ENCODE measurements around the gene GLYATL1B.
"Not testable (repeated sequence)": the region's sequence is repeated elsewhere in the genome, so short reads cannot be mapped to it uniquely, and the experiment has no call there.

Gene GLYATL1B, protein sequence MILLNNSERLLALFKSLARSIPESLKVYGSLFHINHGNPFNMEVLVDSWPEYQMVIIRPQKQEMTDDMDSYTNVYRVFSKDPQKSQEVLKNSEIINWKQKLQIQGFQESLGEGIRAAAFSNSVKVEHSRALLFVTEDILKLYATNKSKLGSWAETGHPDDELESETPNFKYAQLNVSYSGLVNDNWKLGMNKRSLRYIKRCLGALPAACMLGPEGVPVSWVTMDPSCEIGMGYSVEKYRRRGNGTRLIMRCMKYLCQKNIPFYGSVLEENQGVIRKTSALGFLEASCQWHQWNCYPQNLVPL

DNA sequence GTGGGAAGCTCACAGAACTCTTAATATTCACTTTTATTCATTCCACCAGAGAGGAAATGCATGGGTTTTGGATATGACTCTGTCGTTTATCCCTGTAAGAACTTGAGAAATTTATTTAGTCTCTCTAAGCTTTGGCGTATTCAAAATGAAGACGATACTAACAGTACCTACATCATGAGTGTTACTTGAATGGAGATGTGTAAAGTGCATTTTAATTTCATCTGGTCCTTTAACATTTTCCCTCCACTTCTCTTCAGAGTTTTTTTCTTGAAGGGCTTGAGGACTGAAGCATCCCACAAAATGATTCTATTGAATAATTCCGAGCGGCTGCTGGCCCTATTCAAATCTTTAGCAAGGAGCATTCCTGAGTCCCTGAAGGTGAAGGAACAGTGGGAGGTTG lies at the start of gene GLYATL1B:
TSS of gene GLYATL1B (plus strand) at position 301 of the 400 bp plus-strand sequence. CDS start at position 301, 0 bp downstream.
- not testable (repeated sequence) for FAIRE-seq

DNA sequence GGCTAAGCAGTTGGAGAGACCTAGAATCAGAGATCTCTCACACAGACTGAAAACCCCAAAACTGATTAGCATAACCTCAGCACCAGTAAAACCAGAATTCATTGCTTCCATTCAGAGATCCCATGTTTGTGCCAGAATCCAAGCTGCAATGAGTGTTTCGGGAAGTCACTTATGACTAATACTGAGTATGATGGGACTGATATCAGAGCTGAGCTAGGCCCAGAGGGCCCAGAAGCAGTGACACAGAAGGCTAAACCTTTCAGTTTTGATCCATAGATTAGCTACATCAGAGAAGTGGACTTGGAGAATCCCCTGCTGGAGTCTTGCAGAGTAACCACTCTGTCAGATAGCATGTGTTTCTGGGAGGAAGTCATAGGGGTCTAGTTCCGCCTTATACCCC lies 49.6 kb upstream of the GLYATL1B start:
- not testable (repeated sequence) for FAIRE-seq

DNA sequence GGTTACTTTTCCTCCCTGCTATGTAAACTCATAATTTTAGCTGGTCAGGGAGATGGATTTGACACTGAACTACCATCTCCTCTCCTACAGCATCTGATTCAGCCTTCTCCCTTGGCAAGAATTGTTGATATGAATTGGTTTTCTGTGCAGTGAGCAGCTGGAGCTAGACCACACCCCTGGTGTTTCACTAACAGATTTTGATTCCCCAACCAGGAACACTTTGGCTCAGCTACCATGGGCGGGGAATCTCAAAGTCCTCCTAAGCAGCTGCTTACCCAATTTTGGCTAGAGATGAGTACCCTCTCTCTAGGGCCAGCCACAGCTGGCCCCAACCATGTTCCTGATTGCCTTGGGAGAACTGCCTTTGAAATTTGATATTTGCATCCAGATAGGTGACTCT lies 48.7 kb upstream of the GLYATL1B start:
- FAIRE-seq, result not testable (repeated sequence)

DNA sequence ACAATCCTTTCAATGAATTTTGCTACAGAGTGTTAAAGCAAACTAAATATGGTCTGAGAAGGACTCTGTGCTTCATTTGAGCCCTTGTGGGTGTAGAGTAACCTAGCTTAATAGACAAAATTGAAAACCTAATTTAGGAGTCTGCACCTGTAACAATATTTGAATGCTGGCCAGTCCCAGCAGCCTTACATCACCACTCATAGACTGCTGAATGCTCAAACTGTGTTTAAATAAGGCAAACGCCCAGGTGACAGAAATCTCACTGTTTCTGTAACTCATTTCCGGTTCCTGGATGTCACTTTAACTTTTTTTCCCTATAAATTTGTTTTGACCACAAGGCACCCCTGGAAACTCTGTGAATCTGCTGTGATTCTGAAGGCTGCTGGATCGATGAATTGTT lies 45.5 kb upstream of the GLYATL1B start:
- FAIRE-seq, result no peak

DNA sequence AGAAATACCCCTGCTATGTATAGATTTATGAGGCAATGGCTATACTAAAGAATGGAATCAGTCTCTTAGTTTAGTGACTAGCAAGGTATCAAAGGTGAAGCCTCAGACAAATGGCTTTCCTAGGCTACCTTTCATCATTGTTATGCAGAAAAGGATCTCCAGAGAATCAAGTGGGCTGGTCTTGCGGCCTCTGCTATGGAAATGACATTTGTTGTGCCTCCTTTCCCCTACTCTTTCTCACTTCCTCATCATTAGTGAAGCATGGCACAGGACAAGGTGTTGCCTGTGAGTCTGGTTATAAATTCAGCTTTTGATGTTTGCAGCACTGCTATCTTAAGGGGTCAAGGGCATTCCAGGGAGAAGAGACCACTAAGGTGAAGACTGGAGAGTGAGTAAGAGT lies 34.7 kb upstream of the GLYATL1B start:
- FAIRE-seq, result not testable (repeated sequence)

DNA sequence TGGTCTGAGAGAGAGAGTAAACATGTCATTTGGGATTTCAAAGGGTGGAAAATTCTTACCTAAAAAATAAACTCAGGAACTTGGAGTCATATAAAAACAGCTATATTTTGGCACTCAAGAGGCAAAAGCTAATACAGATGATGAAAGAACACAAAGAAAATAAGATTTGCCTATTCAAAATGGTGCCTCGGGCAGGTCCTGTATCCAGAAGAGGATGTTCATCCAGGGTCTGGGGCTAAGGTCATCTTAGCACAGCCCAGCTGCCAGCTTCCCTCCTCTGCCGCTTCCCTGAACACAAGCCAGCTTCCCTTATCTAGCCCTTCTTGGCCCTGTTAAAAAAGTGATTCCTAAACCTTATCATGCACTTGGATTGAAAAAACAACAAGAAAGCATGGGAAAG lies 33.8 kb upstream of the GLYATL1B start:
- FAIRE-seq, result not testable (repeated sequence)

DNA sequence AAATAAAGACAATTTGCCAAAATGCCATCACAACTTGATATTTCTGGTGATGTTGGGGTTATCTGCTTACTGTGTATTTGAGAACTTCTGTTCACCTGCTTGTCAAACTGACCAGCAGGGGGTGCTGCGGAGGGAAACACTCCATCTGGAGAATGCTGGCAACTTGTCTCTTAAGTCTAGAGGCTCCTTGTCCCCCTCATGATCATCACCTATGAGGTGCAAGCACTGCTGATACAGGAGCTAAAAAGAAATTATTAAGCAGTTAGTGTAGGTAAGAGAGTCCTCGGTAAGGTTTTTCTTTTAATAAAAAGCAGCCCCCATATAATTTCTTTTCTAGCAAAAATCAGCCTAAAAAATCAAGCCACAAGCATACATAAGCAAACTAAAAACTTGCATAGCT lies 32.7 kb upstream of the GLYATL1B start:
- no peak for FAIRE-seq

DNA sequence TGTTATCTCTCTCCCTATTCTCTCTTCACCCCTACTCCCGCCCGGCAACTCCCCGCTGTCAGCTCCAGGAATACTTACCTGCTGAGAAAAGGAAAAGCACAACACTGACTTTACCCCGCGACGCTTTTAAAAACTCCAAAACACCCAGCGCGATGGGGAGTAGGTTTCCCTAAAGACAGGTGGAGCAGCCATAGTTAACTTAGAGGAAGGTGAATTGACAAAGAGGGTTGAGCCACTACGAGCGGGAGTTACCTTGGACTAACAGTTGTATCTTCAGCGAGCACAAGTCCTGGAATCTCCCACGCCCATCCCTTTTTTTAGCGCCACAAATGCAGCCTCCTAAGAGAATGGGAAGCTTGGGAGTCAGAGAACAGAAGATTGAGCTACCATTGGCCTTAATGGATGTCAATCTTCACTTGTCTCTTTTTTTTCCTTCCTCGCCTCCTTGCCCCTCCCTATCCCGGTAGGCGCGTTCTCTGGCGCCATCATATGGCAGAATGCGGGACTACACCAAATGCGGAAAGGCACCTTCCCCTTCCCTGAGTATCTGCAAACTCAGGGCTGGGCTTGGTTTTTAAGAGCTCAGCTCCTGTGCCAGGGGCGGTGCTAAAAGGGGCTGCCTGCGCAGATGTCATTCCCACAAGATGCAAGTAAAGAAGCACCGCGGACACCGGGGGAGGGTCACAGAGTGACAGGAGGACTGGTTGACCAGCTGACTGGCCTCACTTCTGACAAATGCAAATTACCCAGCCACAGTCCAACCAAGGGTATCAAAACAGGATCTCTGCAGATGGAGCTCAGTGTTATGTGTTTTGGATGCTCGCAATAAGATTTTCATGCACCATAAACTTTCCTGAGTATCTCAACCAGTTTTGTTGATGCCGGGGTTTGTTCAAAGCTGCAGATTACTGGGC lies 27.7 kb upstream of the GLYATL1B start:
- FAIRE-seq, result peak; percentile 88

DNA sequence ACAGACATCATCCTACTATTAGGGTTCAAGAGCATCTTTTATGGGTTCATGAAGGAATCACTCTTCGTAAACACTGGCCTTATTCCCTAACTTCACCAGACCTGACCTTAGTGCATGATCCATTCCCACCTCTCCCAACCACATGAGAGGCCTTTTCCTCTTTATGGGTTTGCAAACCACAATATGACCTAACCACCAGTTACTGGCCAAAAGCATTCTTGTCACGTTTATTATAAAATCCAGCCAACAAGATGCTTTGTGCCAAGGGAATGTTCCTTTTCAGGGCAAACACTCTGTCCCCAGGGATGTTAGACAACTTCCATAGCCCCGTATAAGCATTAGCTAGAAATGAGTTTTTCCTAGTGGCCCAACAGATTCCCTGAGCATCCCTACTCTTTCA lies 26.0 kb upstream of the GLYATL1B start:
- not testable (repeated sequence) for FAIRE-seq

DNA sequence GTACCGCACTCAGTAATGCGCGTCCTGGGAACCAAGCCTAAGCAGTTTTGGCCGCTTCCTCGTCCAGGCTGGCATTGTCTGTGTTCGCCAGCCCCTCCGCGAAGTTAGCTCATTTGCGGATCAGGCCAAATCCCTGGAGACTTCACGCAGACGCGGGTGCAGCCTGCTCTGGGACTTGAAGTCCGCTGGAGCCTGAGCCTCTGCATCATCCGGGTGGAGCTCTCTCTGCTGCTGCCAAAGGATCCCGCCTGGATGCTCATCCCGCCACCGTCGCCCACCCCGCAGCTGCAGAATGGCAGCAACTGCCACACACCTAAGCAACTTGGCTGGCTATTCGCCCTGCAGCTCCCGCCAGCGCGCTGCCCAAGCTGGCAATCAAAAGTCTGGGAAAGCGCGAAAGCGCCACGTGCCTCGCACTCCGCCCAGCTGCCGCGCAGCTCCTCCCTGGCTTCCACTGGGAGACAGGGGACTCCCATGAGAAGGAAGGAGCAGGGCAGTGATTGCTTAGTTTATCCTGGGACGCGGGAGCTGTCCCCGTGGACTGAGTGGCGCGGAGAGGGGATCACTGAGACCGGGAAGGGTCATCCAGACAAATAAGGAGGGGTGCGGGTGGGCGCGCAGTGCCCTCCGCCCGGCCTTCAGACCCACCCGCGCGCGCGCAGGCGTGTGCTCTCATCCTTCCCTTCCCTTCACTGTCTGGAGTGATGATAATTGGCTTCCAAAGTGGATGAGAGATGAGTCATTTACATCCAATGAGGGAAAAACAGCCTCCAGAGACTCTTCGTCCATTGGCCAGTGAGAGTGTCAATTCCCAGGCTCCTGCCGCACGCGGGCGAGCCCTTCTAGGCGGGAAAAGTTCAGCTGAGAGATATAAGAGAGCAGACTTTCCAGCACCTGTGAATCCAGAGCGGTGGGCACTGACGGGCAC lies 23.2 kb upstream of the GLYATL1B start:
- no peak for FAIRE-seq

DNA sequence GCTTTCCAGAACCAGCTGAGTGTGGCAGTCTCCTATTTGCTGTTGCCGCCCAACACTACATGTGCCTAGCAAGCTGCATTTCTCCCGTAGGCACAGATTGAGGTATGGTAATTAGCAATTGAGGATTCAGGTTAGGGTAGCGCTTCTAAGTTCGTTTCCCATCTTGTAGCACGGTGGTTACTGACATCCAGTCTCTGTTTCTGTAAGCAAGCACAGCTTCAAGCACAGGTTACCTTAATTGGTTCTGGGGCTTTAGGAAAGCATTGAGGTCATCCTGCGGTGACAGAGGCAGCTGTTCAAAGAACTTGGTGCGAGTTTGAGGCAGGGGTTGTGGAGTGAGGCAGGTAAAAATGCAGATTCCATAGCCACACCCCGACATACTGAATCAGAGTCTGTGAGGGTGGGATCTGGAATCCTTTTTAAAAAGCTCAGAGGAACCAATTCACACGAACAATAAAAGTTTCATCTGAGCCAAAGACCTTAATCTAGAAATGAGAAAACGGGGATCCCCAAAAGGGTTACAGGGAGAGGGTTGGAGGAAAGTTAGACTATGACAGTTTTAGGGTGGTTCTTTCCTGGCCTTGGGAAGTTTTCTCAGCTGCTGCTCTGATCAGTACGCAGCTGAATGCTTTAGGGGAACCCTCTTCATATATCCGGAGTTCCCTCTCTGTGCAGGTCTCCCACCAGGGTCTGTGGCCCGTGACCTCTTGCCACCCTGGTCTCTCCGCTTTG lies 21.9 kb upstream of the GLYATL1B start:
- not testable (repeated sequence) for FAIRE-seq

DNA sequence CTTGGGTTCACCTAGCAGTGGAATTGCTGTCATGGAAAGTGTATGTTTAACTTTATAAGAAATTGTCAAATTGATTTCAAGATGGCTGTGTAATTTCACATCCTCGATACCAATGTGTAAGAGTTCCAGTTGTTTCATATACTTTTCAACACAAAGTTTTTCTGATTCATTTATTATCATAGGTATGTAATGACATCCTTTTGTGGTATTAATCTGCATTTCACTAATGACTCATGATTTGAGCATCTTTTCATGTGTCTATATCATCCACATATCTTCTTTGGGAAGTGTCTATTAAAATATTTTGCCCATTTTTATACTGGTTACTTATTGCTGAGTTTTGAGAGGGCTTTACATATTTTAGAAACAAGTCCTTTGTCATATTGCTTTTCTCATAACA lies 17.0 kb upstream of the GLYATL1B start:
- FAIRE-seq, result no peak

DNA sequence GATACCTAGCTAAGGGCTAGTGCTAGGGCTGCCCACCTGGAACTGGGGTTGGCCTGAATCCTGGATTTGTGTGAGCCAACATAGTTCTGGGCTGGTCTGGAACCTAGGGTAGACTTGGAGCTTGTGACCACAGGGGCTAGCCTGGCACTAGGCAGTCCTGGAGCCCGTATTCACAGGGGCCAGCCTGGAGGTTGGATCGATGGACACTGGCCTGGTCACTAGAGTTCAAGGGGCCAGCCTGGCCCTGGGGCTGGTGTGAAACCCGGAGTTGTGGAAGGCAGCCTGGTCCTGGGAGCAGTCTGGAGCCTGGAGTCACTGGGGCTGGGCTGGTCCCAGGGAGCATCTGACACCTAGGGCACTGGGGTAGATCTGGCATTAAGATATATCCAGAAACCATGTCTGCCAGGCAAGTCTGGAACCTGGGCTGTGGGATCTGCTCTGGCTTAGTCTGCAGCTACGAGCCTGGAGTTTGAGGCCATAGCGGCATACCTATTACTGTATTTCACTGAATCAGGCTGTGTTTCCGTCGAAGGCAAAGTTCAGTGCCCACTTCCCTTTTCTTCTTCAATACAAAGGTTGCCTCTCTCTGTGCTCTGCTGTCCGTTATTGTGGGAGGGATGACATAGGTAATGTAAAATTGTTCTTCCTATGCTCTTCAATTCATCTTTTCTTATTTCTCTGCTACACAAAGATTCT lies 9.1 kb upstream of the GLYATL1B start:
- no peak for FAIRE-seq

DNA sequence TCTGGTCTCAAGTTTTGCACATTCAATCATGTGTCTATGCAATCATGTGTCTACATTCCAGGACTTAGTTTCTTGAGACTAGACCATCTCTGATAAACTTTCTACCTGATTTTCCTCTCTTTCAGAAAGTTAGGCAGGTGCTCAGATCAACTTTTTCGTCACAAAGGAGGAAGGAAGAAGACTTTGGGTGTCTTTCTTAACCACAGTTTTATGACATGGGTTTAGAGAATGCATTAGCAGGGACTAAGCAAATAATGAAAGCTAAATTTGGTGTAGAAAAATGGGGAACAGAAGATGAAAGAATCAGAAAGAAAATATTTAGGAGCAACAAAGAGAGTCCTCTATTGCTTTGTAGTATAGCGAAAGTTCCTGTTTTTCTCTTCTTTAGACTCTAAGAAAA lies 7.7 kb upstream of the GLYATL1B start:
- no peak for FAIRE-seq

DNA sequence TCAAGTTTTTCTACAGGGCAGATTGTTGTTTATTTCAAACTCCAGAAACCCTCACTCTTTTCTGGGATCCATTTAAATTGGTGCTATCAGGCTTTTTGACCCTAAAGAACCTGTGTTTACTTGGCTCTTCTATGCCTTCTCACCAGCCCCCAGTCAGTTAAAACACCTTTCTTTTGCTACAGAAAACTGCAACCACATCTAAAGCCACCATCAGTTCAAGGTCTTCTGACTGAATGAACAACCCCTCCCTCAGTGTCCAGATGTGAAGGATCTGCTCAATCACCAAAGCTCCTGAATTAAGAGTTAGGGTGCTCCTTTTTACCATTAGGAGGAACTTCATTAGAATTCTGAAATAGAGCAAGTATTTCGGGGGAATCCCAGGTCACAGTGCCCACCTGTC lies 7.0 kb upstream of the GLYATL1B start:
- FAIRE-seq, result no peak

DNA sequence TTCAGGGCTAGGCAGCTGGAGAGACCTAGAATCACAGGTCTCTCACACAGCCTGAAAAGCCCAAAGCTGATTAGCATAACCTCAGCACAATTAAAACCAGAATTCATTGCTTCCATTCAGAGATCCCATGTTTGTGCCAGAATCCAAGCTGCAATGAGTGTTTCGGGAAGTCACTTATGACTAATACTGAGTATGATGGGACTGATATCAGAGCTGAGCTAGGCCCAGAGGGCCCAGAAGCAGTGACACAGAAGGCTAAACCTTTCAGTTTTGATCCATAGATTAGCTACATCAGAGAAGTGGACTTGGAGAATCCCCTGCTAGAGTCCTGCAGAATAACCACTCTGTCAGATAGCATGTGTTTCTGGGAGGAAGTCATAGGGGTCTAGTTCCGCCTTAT lies 5.7 kb upstream of the GLYATL1B start:
- FAIRE-seq, result not testable (repeated sequence)

DNA sequence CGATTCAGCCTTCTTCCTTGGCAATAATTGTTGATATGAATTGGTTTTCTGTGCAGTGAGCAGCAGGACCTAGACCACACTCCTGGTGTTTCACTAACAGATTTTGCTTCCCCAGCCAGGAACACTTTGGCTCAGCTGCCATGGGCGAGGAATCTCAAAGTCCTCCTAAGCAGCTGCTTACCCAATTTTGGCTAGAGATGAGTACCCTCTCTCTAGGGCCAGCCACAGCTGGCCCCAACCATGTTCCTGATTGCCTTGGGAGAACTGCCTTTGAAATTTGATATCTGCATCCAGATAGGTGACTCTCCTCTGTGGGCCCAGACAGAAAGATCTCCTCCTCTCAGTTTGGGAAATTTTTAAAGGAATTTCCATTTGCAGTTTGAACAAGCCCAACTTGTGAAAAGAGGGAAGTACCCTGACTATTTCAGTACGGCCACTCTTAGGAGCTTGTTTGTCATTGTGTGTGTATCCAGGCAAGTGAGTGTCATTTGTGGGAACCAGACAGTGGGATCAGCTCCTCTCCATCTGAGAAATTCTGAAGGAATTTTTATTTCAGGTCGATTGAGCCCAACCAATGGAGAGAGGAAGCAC lies 4.6 kb upstream of the GLYATL1B start:
- not testable (repeated sequence) for FAIRE-seq

DNA sequence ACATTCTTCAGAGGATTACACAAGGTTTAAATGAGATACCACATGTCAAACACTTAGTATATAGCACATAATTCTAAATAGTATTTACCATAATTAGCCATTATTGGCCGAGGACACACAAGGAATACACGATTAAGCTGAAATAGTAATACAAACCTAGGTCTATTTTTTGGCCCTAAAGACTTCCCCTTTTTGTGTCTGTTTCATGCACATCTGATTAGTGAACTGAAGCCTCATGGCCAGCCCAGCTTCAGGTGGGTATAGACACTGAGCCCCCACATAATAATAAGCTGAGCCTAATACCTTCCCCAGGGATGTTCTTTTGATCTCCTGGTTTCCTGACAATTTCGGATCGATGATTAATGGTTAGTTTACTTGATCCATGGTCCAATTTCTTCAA lies 2.1 kb downstream of the GLYATL1B start:
- FAIRE-seq, result no peak

DNA sequence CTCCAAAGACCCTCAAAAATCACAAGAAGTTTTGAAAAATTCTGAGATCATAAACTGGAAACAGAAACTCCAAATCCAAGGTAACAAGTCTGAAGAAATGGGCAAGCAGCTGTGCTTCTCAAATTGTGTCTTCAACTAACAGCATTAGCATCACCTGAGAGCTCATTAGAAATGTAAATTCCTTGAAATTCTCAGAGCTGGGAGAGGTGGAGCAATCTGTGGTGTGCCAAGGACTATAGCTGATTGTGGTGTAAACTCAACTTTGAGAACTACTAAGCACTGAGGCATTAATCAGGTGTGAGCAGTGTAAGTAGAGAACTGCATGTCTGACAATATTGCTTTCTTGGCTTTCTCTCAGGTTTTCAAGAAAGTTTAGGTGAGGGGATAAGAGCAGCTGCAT lies 7.5 kb downstream of the GLYATL1B start:
- not testable (repeated sequence) for FAIRE-seq

DNA sequence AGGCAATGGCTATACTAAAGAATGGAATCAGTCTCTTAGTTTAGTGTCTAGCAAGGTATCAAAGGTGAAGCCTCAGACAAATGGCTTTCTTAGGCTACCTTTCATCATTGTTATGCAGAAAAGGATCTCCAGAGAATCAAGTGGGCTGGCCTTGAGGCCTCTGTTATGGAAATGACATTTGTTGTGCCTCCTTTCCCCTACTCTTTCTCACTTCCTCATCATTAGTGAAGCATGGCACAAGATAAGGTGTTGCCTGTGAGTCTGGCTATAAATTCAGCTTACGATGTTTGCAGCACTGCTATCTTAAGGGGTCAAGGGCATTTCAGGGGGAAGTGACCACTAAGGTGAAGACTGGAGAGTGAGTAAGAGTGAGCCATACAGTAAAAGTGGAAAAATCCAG lies 9.1 kb downstream of the GLYATL1B start:
- FAIRE-seq, result not testable (repeated sequence)

DNA sequence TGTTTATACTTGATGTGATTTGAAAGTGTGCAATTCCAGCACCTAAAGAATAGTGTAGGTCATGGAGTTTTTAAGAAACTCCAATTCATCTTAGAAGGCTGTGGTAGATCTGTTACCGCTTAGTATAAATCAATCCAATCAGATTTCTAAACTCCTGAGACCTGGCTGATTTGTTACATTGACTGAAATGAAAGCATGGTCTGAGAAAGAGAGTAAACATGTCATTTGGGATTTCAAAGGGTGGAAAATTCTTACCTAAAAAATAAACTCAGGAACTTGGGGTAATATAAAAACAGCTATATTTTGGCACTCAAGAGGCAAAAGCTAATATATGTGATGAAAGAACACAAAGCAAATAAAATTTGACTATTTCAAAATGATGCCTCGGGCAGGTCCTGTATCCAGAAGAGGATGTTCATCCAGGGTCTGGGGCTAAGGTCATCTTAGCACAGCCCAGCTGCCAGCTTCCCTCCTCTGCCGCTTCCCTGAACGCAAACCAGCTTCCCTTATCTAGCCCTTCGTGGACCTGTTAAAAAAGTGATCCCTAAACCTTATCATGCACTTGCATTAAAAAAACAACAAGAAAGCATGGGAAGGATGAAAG lies 10.0 kb downstream of the GLYATL1B start:
- not testable (repeated sequence) for FAIRE-seq

All from G401.6 (cell line).